ENCODE data around the gene TDRD7.

- TF ChIP-seq, protein P1, sequence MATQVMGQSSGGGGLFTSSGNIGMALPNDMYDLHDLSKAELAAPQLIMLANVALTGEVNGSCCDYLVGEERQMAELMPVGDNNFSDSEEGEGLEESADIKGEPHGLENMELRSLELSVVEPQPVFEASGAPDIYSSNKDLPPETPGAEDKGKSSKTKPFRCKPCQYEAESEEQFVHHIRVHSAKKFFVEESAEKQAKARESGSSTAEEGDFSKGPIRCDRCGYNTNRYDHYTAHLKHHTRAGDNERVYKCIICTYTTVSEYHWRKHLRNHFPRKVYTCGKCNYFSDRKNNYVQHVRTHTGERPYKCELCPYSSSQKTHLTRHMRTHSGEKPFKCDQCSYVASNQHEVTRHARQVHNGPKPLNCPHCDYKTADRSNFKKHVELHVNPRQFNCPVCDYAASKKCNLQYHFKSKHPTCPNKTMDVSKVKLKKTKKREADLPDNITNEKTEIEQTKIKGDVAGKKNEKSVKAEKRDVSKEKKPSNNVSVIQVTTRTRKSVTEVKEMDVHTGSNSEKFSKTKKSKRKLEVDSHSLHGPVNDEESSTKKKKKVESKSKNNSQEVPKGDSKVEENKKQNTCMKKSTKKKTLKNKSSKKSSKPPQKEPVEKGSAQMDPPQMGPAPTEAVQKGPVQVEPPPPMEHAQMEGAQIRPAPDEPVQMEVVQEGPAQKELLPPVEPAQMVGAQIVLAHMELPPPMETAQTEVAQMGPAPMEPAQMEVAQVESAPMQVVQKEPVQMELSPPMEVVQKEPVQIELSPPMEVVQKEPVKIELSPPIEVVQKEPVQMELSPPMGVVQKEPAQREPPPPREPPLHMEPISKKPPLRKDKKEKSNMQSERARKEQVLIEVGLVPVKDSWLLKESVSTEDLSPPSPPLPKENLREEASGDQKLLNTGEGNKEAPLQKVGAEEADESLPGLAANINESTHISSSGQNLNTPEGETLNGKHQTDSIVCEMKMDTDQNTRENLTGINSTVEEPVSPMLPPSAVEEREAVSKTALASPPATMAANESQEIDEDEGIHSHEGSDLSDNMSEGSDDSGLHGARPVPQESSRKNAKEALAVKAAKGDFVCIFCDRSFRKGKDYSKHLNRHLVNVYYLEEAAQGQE (IDR thresholded peaks at IDR 0.05; ENCODE audit: low read depth), result no peak
- TF ChIP-seq CREB1 (IDR thresholded peaks at IDR 0.05; ENCODE audit: low read depth) (no peak), TAF1 (IDR thresholded peaks at IDR 0.05; ENCODE audit: low read depth) (no peak), RAD21 (IDR thresholded peaks at IDR 0.05; ENCODE audit: low read depth) (no peak)
These were observed 44.2 kb upstream of the TDRD7 start for GRCh38 chr9:97367729-97368128.

Data from Ishikawa (cell line).